Ovary (tissue), 3 donors: ENCODE results near the gene CBX4.

Experiments used
- EP300 ChIP-seq: sonication (generic); formaldehyde crosslinking; IDR thresholded peaks from one replicate; pipeline ENCODE4 v1.6.1; 2017; ENCODE audit warnings: antibody characterized with exemption
- POLR2A ChIP-seq: fragments of 450-650 bp; IDR thresholded peaks from one replicate; pipeline ENCODE4 v1.6.1; 2017; ENCODE audit warnings: antibody characterized with exemption, mild to moderate bottlenecking, moderate library complexity
- TF ChIP-seq, protein P1 (sequence below), 3 donors: fragments of 450-650 bp in 2 of 3; fragments of 200-600 bp in 1 of 3; IDR thresholded peaks; one replicate each; pipeline versions ENCODE4 v1.5.1 to v1.8.0; 2016 to 2022; ENCODE audit warnings: antibody characterized with exemption in 3 of 3, mild to moderate bottlenecking in 1 of 3
- donor health status: DM: no; HTN: no; CAD: no.

DNA sequence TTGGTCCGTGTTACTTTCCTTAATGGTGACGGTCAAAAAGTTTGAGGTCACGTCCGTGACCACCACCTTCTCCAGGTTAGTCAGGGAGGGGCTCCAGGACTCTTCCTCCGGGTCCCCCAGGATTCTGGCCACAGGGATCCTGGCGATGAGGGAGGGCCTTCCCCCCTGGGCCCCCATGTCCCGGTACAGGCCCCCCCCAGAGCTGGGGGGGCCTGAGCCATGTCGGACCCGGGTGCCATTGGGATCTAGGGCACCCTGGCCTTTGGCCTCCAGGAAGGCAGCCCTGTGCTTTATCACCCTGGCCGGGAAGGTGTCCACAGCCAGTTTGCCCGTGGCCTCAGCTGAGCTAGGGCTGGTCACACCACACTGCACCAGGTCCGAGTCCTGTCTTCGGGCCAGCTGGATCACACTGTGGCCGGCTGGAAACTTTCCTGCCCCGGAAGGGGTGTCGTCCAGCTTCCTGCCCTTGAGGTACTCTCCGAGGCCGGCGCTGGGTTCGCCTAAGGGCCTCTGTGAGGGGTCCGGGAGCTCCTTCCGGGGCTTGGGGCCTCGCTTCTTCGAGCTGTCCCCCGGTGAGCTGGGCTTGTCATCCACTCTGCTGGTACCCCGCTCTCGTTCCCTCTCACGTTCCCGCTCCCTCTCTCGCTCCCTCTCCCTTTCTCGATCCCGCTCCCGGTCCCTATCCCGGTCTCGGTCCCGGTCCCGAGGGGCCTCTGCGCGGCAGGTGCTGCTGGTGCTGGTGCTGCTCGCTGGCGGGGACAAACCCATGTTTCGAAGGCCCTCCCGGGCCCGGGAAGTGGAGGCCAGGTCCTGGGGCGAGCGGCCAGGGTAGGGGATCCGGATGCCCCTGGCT lies 44.4 kb downstream of the CBX4 start:
- TF ChIP-seq POLR2A (no peak), EP300 (no peak)
- TF ChIP-seq, protein P1, sequence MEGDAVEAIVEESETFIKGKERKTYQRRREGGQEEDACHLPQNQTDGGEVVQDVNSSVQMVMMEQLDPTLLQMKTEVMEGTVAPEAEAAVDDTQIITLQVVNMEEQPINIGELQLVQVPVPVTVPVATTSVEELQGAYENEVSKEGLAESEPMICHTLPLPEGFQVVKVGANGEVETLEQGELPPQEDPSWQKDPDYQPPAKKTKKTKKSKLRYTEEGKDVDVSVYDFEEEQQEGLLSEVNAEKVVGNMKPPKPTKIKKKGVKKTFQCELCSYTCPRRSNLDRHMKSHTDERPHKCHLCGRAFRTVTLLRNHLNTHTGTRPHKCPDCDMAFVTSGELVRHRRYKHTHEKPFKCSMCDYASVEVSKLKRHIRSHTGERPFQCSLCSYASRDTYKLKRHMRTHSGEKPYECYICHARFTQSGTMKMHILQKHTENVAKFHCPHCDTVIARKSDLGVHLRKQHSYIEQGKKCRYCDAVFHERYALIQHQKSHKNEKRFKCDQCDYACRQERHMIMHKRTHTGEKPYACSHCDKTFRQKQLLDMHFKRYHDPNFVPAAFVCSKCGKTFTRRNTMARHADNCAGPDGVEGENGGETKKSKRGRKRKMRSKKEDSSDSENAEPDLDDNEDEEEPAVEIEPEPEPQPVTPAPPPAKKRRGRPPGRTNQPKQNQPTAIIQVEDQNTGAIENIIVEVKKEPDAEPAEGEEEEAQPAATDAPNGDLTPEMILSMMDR (IDR thresholded peaks at IDR 0.05): no peak
